Epithelial cell of proximal tubule (primary cell): ENCODE results near the gene CHSY1. TPM values are rescaled to one million over a fixed set of nuclear protein-coding genes. Genes with fewer than 3 reads are reported as not detected.

Source experiments
- DNase-seq: peaks from one replicate; pipeline ENCODE4 v3.0.0-alpha.2; 2011; ENCODE audit warnings: low read depth
- H3K4me3 ChIP-seq: 2 replicates; pipeline ENCODE4 v1.5.1; 2011; ENCODE audit warnings: low read depth, mild to moderate bottlenecking, low read length
- CTCF ChIP-seq: conservative IDR thresholded peaks from 2 replicates; pipeline ENCODE4 v1.5.1; 2012; ENCODE audit warnings: low read depth, mild to moderate bottlenecking, low read length
- total RNA-seq: library from RNA; depleted of rRNA; stranded (reverse); fragments of >200 nt; gene quantifications from 2 replicates; pipeline ENCODE4 v1.2.3, GENCODE V29; 2015

CHSY1 gene
- total RNA-seq, 1 donor from 2014 or later = 14.4 TPM

GRCh38 chr15:101152914-101153313, 98.9 kb downstream of the CHSY1 start:
- peak; percentile 36 for TF ChIP-seq CTCF
- DNase-seq = no peak
- no peak overlapping the region for H3K4me3 ChIP-seq

GRCh38 chr15:101151288-101151687, 100.6 kb downstream of the CHSY1 start:
- no peak for TF ChIP-seq CTCF
- DNase-seq = no peak
- H3K4me3 ChIP-seq = no peak overlapping the region

- no peak for DNase-seq
- H3K4me3 ChIP-seq = no peak overlapping the region
- TF ChIP-seq CTCF = no peak
Observed at GRCh38 chr15:101150723-101151040, 101.2 kb downstream of the CHSY1 start.

GRCh38 chr15:101149864-101150722, 101.8 kb downstream of the CHSY1 start:
- no peak for TF ChIP-seq CTCF
- DNase-seq = no peak
- H3K4me3 ChIP-seq = no peak overlapping the region

- DNase-seq = no peak
- no peak overlapping the region for H3K4me3 ChIP-seq
- TF ChIP-seq CTCF = no peak
Observed at GRCh38 chr15:101148881-101149664, 102.8 kb downstream of the CHSY1 start.

- H3K4me3 ChIP-seq = no peak overlapping the region
- no peak for DNase-seq
- TF ChIP-seq CTCF = no peak
Observed at GRCh38 chr15:101148166-101148880, 103.5 kb downstream of the CHSY1 start.
